ENCODE measurements around the gene IL34. TPM values are rescaled to one million over a fixed set of nuclear protein-coding genes. Genes with fewer than 3 reads are reported as not detected.
A peak's percentile ranks its signal among the peaks of the same experiment; 100 is the strongest.

Gene IL34
- total and polyA plus RNA-seq, 2 of the 8 experiments (the other 6 are each of a cell fraction or from before 2014, with no cell fraction given), result 4.6 to 5.6 TPM

GRCh38 chr16:70694868-70695218 is 48.5 kb downstream of the IL34 start:
- H2AK5ac ChIP-seq (ENCODE audit: low read depth, low read length), result peak overlapping the region; percentile 25; the same call in 1 of the 2 replicates
- no peak overlapping the region for H2BK15ac ChIP-seq (ENCODE audit: low read length)
- H3K14ac ChIP-seq (ENCODE audit: insufficient read length), result no peak overlapping the region
- no peaks in the 10 kb centered on the region; the same call in 1 of the 2 replicates for H3K79me1 ChIP-seq (ENCODE audit: low read depth, low read length)
- no peaks in the 10 kb centered on the region for H3K27me3 ChIP-seq (replicated peaks in 1 of 4; ENCODE audit: control insufficient read depth in 3 of 4, extremely low read depth in 1 of 4, insufficient read depth in 3 of 4, low read length in 3 of 4)
- H3K36me3 ChIP-seq (ENCODE audit: control insufficient read depth in 2 of 4, insufficient read depth in 4 of 4, low read length in 3 of 4), result no peaks in the 10 kb centered on the region
- H3K9ac ChIP-seq (replicated peaks in 1 of 4; ENCODE audit: extremely low read depth in 1 of 4, low read depth in 3 of 4, low read length in 3 of 4), result no peak overlapping the region
- H3K4me3 ChIP-seq (ENCODE audit: extremely low read depth in 1 of 4, insufficient read depth in 2 of 4, low read depth in 3 of 4, low read length in 4 of 4), result no peak overlapping the region
- H3K56ac ChIP-seq (replicated peaks; ENCODE audit: insufficient read length, low read depth, low read length), result no peak overlapping the region
- H3K23me2 ChIP-seq (ENCODE audit: low read depth, low read length), result no peaks in the 10 kb centered on the region
- H3K4ac ChIP-seq (replicated peaks; ENCODE audit: insufficient read length, low read depth, low read length), result no peak overlapping the region
- H3K9me3 ChIP-seq (ENCODE audit: insufficient read depth in 2 of 2, low read depth in 1 of 2, low read length in 1 of 2), result no peaks in the 10 kb centered on the region
- 85% methylated on average over 4 of the region's 4 CpGs; no CpG with 5 or more reads in 1 of the 2 experiments for WGBS, 2 experiments (ENCODE audit: extremely low coverage in 1 of 2, insufficient coverage in 1 of 2, insufficient read length in 1 of 2, insufficient replicate concordance in 2 of 2, low coverage in 1 of 2, low lambda C conversion rate in 2 of 2, missing lambda C conversion rate in 1 of 2)
- peak overlapping the region; percentile 48 for H3K18ac ChIP-seq (ENCODE audit: extremely low read depth, low read length)
- no peak overlapping the region for H3K27ac ChIP-seq (ENCODE audit: low read depth, low read length)
- H3K23ac ChIP-seq (ENCODE audit: insufficient read length), result no peak overlapping the region
- H4K91ac ChIP-seq (replicated peaks; ENCODE audit: insufficient read length, low read length), result peak overlapping the region; percentile 25
- H2BK120ac ChIP-seq (replicated peaks; ENCODE audit: low read depth, low read length), result no peak overlapping the region
- H2AFZ ChIP-seq (ENCODE audit: low read length), result no peak overlapping the region
- peak overlapping the region; percentile 94 for H2BK12ac ChIP-seq (ENCODE audit: low read depth, low read length)
- H4K5ac ChIP-seq (ENCODE audit: insufficient read length, low read depth, low read length), result no peak overlapping the region
- peaks cover 5 to 27% (median 22%) of the 10 kb centered on the region in 4 experiments for H3K4me1 ChIP-seq (replicated peaks in 1 of 4; ENCODE audit: control insufficient read depth in 3 of 4, insufficient read depth in 4 of 4, low read length in 3 of 4)
- DNase-seq (ENCODE audit: low read depth in 1 of 2, low spot score in 2 of 2) (no peak), FAIRE-seq (no peak)
- no peak overlapping the region for H3K4me2 ChIP-seq (ENCODE audit: insufficient read depth in 1 of 2, low read depth in 2 of 2, low read length in 2 of 2)
- H4K8ac ChIP-seq (ENCODE audit: extremely low read depth, insufficient read depth, low read length), result no peak overlapping the region; the same call in 1 of the 2 replicates
- ChIA-PET CTCF (ENCODE audit: partially characterized antibody) (interaction anchor here (1.2 to 3.3 kb wide), 4 partner anchors 12 to 76 kb away, joined by 5 to 15 read pairs (median 8); no protein-coding TSS in a partner anchor), POLR2A (ENCODE audit: partially characterized antibody) (interaction anchor here (0.6 to 1.8 kb wide), 7 partner anchors 15 to 725 kb away, joined by 3 to 5 read pairs (median 4); no protein-coding TSS in a partner anchor)
- peak overlapping the region; percentile 81; the same call in 1 of the 2 replicates for H2BK5ac ChIP-seq (ENCODE audit: low read depth, low read length)
- H3K79me2 ChIP-seq (ENCODE audit: control insufficient read depth in 1 of 2, insufficient read depth in 2 of 2, low read length in 2 of 2), result no peaks in the 10 kb centered on the region
- peak overlapping the region; percentile 97; the same call in 1 of the 2 replicates for H2BK20ac ChIP-seq (ENCODE audit: low read length)
- H4K20me1 ChIP-seq (replicated peaks in 1 of 2; ENCODE audit: control insufficient read depth in 1 of 2, insufficient read depth in 2 of 2, low read length in 2 of 2), result no peaks in the 10 kb centered on the region
- no peak for TF ChIP-seq SIX5 (IDR thresholded peaks at IDR 0.05; ENCODE audit: low read depth, low read length)
- TF ChIP-seq EZH2 (IDR thresholded peaks at IDR 0.05; ENCODE audit: low read depth, low read length, severe bottlenecking), result no peak
- no peak for TF ChIP-seq CTBP2 (IDR thresholded peaks at IDR 0.05; ENCODE audit: borderline replicate concordance, insufficient read depth, insufficient read length, low read length)
- TF ChIP-seq, protein P1, sequence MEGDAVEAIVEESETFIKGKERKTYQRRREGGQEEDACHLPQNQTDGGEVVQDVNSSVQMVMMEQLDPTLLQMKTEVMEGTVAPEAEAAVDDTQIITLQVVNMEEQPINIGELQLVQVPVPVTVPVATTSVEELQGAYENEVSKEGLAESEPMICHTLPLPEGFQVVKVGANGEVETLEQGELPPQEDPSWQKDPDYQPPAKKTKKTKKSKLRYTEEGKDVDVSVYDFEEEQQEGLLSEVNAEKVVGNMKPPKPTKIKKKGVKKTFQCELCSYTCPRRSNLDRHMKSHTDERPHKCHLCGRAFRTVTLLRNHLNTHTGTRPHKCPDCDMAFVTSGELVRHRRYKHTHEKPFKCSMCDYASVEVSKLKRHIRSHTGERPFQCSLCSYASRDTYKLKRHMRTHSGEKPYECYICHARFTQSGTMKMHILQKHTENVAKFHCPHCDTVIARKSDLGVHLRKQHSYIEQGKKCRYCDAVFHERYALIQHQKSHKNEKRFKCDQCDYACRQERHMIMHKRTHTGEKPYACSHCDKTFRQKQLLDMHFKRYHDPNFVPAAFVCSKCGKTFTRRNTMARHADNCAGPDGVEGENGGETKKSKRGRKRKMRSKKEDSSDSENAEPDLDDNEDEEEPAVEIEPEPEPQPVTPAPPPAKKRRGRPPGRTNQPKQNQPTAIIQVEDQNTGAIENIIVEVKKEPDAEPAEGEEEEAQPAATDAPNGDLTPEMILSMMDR (IDR thresholded peaks at IDR 0.05; ENCODE audit: control extremely low read depth in 1 of 3, insufficient read depth in 1 of 3, low read depth in 1 of 3, low read length in 3 of 3), result no peak
- no peak for TF ChIP-seq TBP (IDR thresholded peaks at IDR 0.05; ENCODE audit: low read depth, low read length)
- no peak for TF ChIP-seq ASH2L (IDR thresholded peaks at IDR 0.05; ENCODE audit: low read length)
- TF ChIP-seq NANOG (IDR thresholded peaks at IDR 0.05; ENCODE audit: insufficient read depth, low read depth, low read length, poor library complexity, severe bottlenecking), result no peak
- TF ChIP-seq SUZ12 (IDR thresholded peaks at IDR 0.05; ENCODE audit: low read length), result no peak
- TF ChIP-seq CHD1 (IDR thresholded peaks at IDR 0.05; ENCODE audit: low read depth, low read length), result no peak
- no peak for TF ChIP-seq SP2 (IDR thresholded peaks at IDR 0.05; ENCODE audit: low read length)

Data from H1 (cell line).